ENCODE data around the gene CREG1. TPM values are rescaled to one million over a fixed set of nuclear protein-coding genes. Genes with fewer than 3 reads are reported as not detected.

The CREG1 gene
- total and polyA plus RNA-seq, 2 of the 8 experiments (the other 6 are each of a cell fraction or from before 2014, with no cell fraction given), result 29.8 to 30.1 TPM

DNA sequence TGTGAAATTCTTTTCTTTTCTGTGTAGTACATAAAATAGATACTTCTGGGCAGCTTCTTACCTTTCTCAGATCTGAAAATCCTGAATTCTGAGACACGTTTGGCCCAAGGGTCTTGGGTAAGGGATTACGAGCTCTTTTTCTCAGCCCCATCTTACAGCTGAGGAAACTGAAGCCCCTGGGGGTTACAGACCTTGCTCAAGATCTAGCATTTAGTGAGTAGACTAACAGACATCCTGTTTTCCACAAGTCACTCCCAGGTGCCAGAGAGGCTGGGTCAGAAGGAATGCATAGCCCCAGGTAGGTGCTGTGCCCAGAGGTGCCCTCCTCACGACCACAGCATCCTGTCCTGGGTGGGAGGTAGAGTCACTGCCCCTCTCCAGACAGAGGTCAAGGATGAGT is 13.2 kb upstream of the CREG1 start:
- Histone ChIP-seq H3K14ac (ENCODE audit: insufficient read length) (no peak overlapping the region), H2AFZ (ENCODE audit: low read length) (no peak overlapping the region), H2BK15ac (ENCODE audit: low read length) (no peak overlapping the region), H3K27ac (ENCODE audit: low read depth, low read length) (no peak overlapping the region), H3K18ac (ENCODE audit: extremely low read depth, low read length) (no peak overlapping the region), H4K5ac (ENCODE audit: insufficient read length, low read depth, low read length) (no peak overlapping the region), H3K4me1 (replicated peaks in 1 of 4; ENCODE audit: control insufficient read depth in 3 of 4, insufficient read depth in 4 of 4, low read length in 3 of 4) (no peaks in the 10 kb centered on the region), H3K79me2 (ENCODE audit: control insufficient read depth in 1 of 2, insufficient read depth in 2 of 2, low read length in 2 of 2) (no peaks in the 10 kb centered on the region), H4K91ac (replicated peaks; ENCODE audit: insufficient read length, low read length) (no peak overlapping the region), H3K9ac (replicated peaks in 1 of 4; ENCODE audit: extremely low read depth in 1 of 4, low read depth in 3 of 4, low read length in 3 of 4) (no peak overlapping the region), H2BK5ac (ENCODE audit: low read depth, low read length) (no peak overlapping the region), H2BK12ac (ENCODE audit: low read depth, low read length) (no peak overlapping the region), H3K23me2 (ENCODE audit: low read depth, low read length) (no peaks in the 10 kb centered on the region; the same call in 1 of the 2 replicates), H2BK20ac (ENCODE audit: low read length) (no peak overlapping the region), H4K20me1 (replicated peaks in 1 of 2; ENCODE audit: control insufficient read depth in 1 of 2, insufficient read depth in 2 of 2, low read length in 2 of 2) (no peaks in the 10 kb centered on the region), H3K36me3 (ENCODE audit: control insufficient read depth in 2 of 4, insufficient read depth in 4 of 4, low read length in 3 of 4) (no peaks in the 10 kb centered on the region), H3K27me3 (replicated peaks in 1 of 4; ENCODE audit: control insufficient read depth in 3 of 4, extremely low read depth in 1 of 4, insufficient read depth in 3 of 4, low read length in 3 of 4) (no peaks in the 10 kb centered on the region), H2BK120ac (replicated peaks; ENCODE audit: low read depth, low read length) (no peak overlapping the region), H3K23ac (ENCODE audit: insufficient read length) (no peak overlapping the region), H4K8ac (ENCODE audit: extremely low read depth, insufficient read depth, low read length) (no peak overlapping the region), H3K4me3 (ENCODE audit: extremely low read depth in 1 of 4, insufficient read depth in 2 of 4, low read depth in 3 of 4, low read length in 4 of 4) (no peak overlapping the region), H2AK5ac (ENCODE audit: low read depth, low read length) (no peak overlapping the region), H3K79me1 (ENCODE audit: low read depth, low read length) (no peaks in the 10 kb centered on the region), H3K4me2 (ENCODE audit: insufficient read depth in 1 of 2, low read depth in 2 of 2, low read length in 2 of 2) (no peak overlapping the region), H3K56ac (replicated peaks; ENCODE audit: insufficient read length, low read depth, low read length) (no peak overlapping the region), H3K4ac (replicated peaks; ENCODE audit: insufficient read length, low read depth, low read length) (no peak overlapping the region), H3K9me3 (ENCODE audit: insufficient read depth in 2 of 2, low read depth in 1 of 2, low read length in 1 of 2) (no peaks in the 10 kb centered on the region)
- WGBS, 2 experiments (ENCODE audit: extremely low coverage in 1 of 2, insufficient coverage in 1 of 2, insufficient read length in 1 of 2, insufficient replicate concordance in 2 of 2, low coverage in 1 of 2, low lambda C conversion rate in 2 of 2, missing lambda C conversion rate in 1 of 2), result 92% methylated on average over 3 of the region's 3 CpGs; no CpG with 5 or more reads in 1 of the 2 experiments
- DNase-seq (ENCODE audit: low read depth in 1 of 2, low spot score in 2 of 2) (no peak), FAIRE-seq (no peak)
- POLR2A ChIA-PET (ENCODE audit: partially characterized antibody), result no interaction called here
- CTCF ChIA-PET (ENCODE audit: partially characterized antibody), result interaction anchor here (0.8 to 3.8 kb wide), 4 partner anchors 10 to 166 kb away, joined by 3 to 38 read pairs (median 5); no protein-coding TSS in a partner anchor
- TF ChIP-seq BACH1 (IDR thresholded peaks at IDR 0.05; ENCODE audit: low read length) (no peak), KDM4A (IDR thresholded peaks at IDR 0.05; ENCODE audit: low read depth, low read length, severe bottlenecking) (no peak), TBP (IDR thresholded peaks at IDR 0.05; ENCODE audit: low read depth, low read length) (no peak), PHF8 (conservative IDR thresholded peaks at IDR 0.05; ENCODE audit: low read depth, low read length) (no peak), POU5F1 (IDR thresholded peaks at IDR 0.05; ENCODE audit: low read depth, low read length) (no peak), RXRA (IDR thresholded peaks at IDR 0.05; ENCODE audit: insufficient read depth, low read depth, low read length) (no peak), ASH2L (IDR thresholded peaks at IDR 0.05; ENCODE audit: low read length) (no peak), CHD1 (IDR thresholded peaks at IDR 0.05; ENCODE audit: low read depth, low read length) (no peak), GTF2F1 (IDR thresholded peaks at IDR 0.05; ENCODE audit: borderline replicate concordance, low read depth, low read length) (no peak), ZNF274 (IDR thresholded peaks at IDR 0.05; ENCODE audit: borderline replicate concordance, extremely low read depth, low read length) (no peak), POLR2A (IDR thresholded peaks at IDR 0.05; ENCODE audit: control extremely low read depth in 1 of 2, low read depth in 2 of 2, low read length in 2 of 2) (no peak)
- TF ChIP-seq, protein P1, sequence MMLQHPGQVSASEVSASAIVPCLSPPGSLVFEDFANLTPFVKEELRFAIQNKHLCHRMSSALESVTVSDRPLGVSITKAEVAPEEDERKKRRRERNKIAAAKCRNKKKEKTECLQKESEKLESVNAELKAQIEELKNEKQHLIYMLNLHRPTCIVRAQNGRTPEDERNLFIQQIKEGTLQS (IDR thresholded peaks at IDR 0.05; ENCODE audit: insufficient read depth, low read depth, low read length), result no peak

All from H1 (cell line).